HL-60/S4 treated with phorbol 12-myristate 13-acetate at 8.2 ng/mL for 4 days and 3 days (cell line): ENCODE measurements around the gene TMEM178A.

Source experiments
- in situ Hi-C: fragments of 300-500 bp; cut with MboI; formaldehyde crosslinking; loops from 2 replicates; pipeline ENCODE4 v1.15.0; 2022; ENCODE audit warnings: low sequenced_read_pairs

The TMEM178A gene

GRCh38 chr2:39736640-39737039 lies 70.9 kb downstream of the TMEM178A start:
- in situ Hi-C loops = no loop called here

GRCh38 chr2:39737661-39738060 lies 71.9 kb downstream of the TMEM178A start:
- in situ Hi-C loops = no loop called here

- in situ Hi-C loops = no loop called here
These were observed 73.2 kb downstream of the TMEM178A start for GRCh38 chr2:39738936-39739335.

GRCh38 chr2:39739386-39739785 lies 73.7 kb downstream of the TMEM178A start:
- in situ Hi-C loops = no loop called here

GRCh38 chr2:39741871-39742270 lies 76.2 kb downstream of the TMEM178A start:
- in situ Hi-C loops = no loop called here

- in situ Hi-C loops = no loop called here
These were observed 77.6 kb downstream of the TMEM178A start for GRCh38 chr2:39743269-39743776.

GRCh38 chr2:39755466-39755865 lies 89.7 kb downstream of the TMEM178A start:
- in situ Hi-C loops = no loop called here

- in situ Hi-C loops = no loop called here
These were observed 91.4 kb downstream of the TMEM178A start for GRCh38 chr2:39757156-39757555.

- in situ Hi-C loops = no loop called here
These were observed 96.7 kb downstream of the TMEM178A start for GRCh38 chr2:39762448-39762847.
